IMR-90 (cell line): Measurements from ENCODE around the gene B4GALNT3. TPM values are rescaled to one million over a fixed set of nuclear protein-coding genes. Genes with fewer than 3 reads are reported as not detected.

Source experiments
- ATAC-seq: fragments of 200-7000 bp; cut with Tn5 transposase; 2 replicates; pipeline ENCODE4 v1.9.1; 2020; ENCODE audit warnings: low read depth, mild to moderate bottlenecking, moderate library complexity
- BruUV-seq: library from RNA; stranded (reverse); fragments of 400-500 nt; replicated peaks from 2 replicates; lab custom pipeline; 2021; lab: Mats Ljungman, UMichigan
- CTCF ChIA-PET: fragments of 300-600 bp; formaldehyde crosslinking; extraction: SDS; loops from one replicate; lab custom pipeline; 2021; ENCODE audit warnings: antibody characterized with exemption; lab: Yijun Ruan, JAX
- POLR2A ChIA-PET: fragments of 300-600 bp; sonication (Branson Sonifier 250); formaldehyde crosslinking; loops from one replicate; lab custom pipeline; 2022; ENCODE audit warnings: antibody characterized with exemption; ENCODE audit not compliant: unreplicated experiment; lab: Charles Lee
- DNase-seq: peaks from one replicate; pipeline ENCODE4 v3.0.0; 2013
- H2AFZ ChIP-seq: replicated peaks from 2 replicates; pipeline ENCODE3; 2013; ENCODE audit warnings: low read length, mild to moderate bottlenecking; ENCODE audit not compliant: poor library complexity
- H2AK5ac ChIP-seq: 2 replicates; pipeline ENCODE4 v1.6.1; 2013; ENCODE audit warnings: low read depth, low read length, inconsistent platforms
- H2AK9ac ChIP-seq: replicated peaks from 2 replicates; pipeline ENCODE3; 2013; ENCODE audit warnings: mild to moderate bottlenecking, low read depth, low read length, moderate library complexity; ENCODE audit not compliant: poor library complexity
- H2BK120ac ChIP-seq: 2 replicates; pipeline ENCODE4 v1.6.1; 2013; ENCODE audit warnings: low read depth, low read length, inconsistent platforms
- H2BK15ac ChIP-seq: 3 replicates; pipeline ENCODE4 v1.6.1; 2013; ENCODE audit warnings: low read depth, low read length, inconsistent platforms
- H2BK20ac ChIP-seq: 2 replicates; pipeline ENCODE4 v1.6.1; 2013; ENCODE audit warnings: low read depth, mild to moderate bottlenecking, inconsistent platforms, low read length, moderate library complexity
- H2BK5ac ChIP-seq: 2 replicates; pipeline ENCODE4 v1.6.1; 2013; ENCODE audit warnings: mild to moderate bottlenecking, low read depth, low read length, inconsistent platforms; ENCODE audit not compliant: poor library complexity, severe bottlenecking
- H3K14ac ChIP-seq: replicated peaks from 2 replicates; pipeline ENCODE4 v1.6.1; 2013; ENCODE audit warnings: low read depth, low read length, inconsistent platforms
- H3K18ac ChIP-seq: 2 replicates; pipeline ENCODE4 v1.6.1; 2013; ENCODE audit warnings: low read depth, low read length, control low read depth
- H3K23ac ChIP-seq: 2 replicates; pipeline ENCODE4 v1.6.1; 2013; ENCODE audit warnings: low read depth, low read length, inconsistent platforms
- H3K27ac ChIP-seq: 2 replicates; pipeline ENCODE4 v1.5.1; 2013; ENCODE audit warnings: mild to moderate bottlenecking, control low read depth, low read length; ENCODE audit not compliant: insufficient read depth
- H3K27me3 ChIP-seq: 2 replicates; pipeline ENCODE4 v1.6.1; 2013; ENCODE audit warnings: low read length; ENCODE audit not compliant: control insufficient read depth, insufficient read depth
- H3K36me3 ChIP-seq: 2 replicates; pipeline ENCODE4 v1.6.1; 2013; ENCODE audit warnings: low read length, mixed read lengths; ENCODE audit not compliant: control insufficient read depth, insufficient read depth
- H3K4ac ChIP-seq: 2 replicates; pipeline ENCODE4 v1.6.1; 2013; ENCODE audit warnings: low read depth, low read length, inconsistent platforms
- H3K4me1 ChIP-seq: 2 replicates; pipeline ENCODE4 v1.6.1; 2013; ENCODE audit warnings: low read length, mixed read lengths; ENCODE audit not compliant: control insufficient read depth, insufficient read depth
- H3K4me2 ChIP-seq: 2 replicates; pipeline ENCODE4 v1.6.1; 2013; ENCODE audit warnings: low read depth, mild to moderate bottlenecking, control low read depth, low read length, moderate library complexity
- H3K4me3 ChIP-seq: 2 replicates; pipeline ENCODE4 v1.5.1; 2013; ENCODE audit warnings: low read depth, mild to moderate bottlenecking, control low read depth, low read length, moderate library complexity; ENCODE audit not compliant: insufficient read depth
- H3K56ac ChIP-seq: 2 replicates; pipeline ENCODE4 v1.6.1; 2013; ENCODE audit warnings: low read length, inconsistent platforms; ENCODE audit not compliant: insufficient read depth; ENCODE audit errors: extremely low read depth
- H3K79me1 ChIP-seq, 2 experiments: 2 replicates each; pipeline ENCODE4 v1.6.1; 2013; ENCODE audit warnings: low read length in 2 of 2, inconsistent platforms in 1 of 2, low read depth in 1 of 2
- H3K9ac ChIP-seq: 2 replicates; pipeline ENCODE4 v1.6.1; 2013; ENCODE audit warnings: low read depth, low read length, control low read depth
- H3K9me1 ChIP-seq: 2 replicates; pipeline ENCODE4 v1.6.1; 2013; ENCODE audit warnings: low read length, inconsistent platforms; ENCODE audit not compliant: insufficient read depth
- H3K9me3 ChIP-seq: 2 replicates; pipeline ENCODE4 v1.6.1; 2013; ENCODE audit warnings: low read length; ENCODE audit not compliant: control insufficient read depth, insufficient read depth
- H4K20me1 ChIP-seq: 2 replicates; pipeline ENCODE4 v1.6.1; 2013; ENCODE audit warnings: low read length, inconsistent platforms; ENCODE audit not compliant: insufficient read depth
- H4K5ac ChIP-seq: 2 replicates; pipeline ENCODE4 v1.6.1; 2013; ENCODE audit warnings: mild to moderate bottlenecking, low read depth, low read length, control low read depth
- H4K8ac ChIP-seq, 2 experiments: 2 replicates each; pipeline ENCODE4 v1.6.1; 2013; ENCODE audit warnings: low read depth in 2 of 2, low read length in 2 of 2, control low read depth in 1 of 2, inconsistent platforms in 1 of 2
- H4K91ac ChIP-seq: 2 replicates; pipeline ENCODE4 v1.6.1; 2013; ENCODE audit warnings: low read depth, low read length, inconsistent platforms; ENCODE audit not compliant: insufficient read depth
- BHLHE40 ChIP-seq: fragments of 150-350 bp; IDR thresholded peaks from 2 replicates; pipeline ENCODE4 v1.6.1; 2016; ENCODE audit warnings: mild to moderate bottlenecking, low read depth, low read length
- CEBPB ChIP-seq: IDR thresholded peaks from 2 replicates; pipeline ENCODE4 v1.6.1; 2012; ENCODE audit warnings: low read depth, low read length, improper control_type of control experiment
- CHD1 ChIP-seq: IDR thresholded peaks from 2 replicates; pipeline ENCODE4 v1.6.1; 2012; ENCODE audit warnings: low read depth, low read length, improper control_type of control experiment
- FOS ChIP-seq: fragments of 150-350 bp; IDR thresholded peaks from 2 replicates; pipeline ENCODE4 v1.6.1; 2016; ENCODE audit warnings: low read depth, low read length
- MAFK ChIP-seq: IDR thresholded peaks from 2 replicates; pipeline ENCODE4 v1.6.1; 2012; ENCODE audit warnings: low read depth, low read length, improper control_type of control experiment
- MAZ ChIP-seq: IDR thresholded peaks from 2 replicates; pipeline ENCODE4 v1.6.1; 2012; ENCODE audit warnings: low read depth, mild to moderate bottlenecking, low read length, improper control_type of control experiment, moderate library complexity, borderline replicate concordance
- MXI1 ChIP-seq: IDR thresholded peaks from 2 replicates; pipeline ENCODE4 v1.6.1; 2012; ENCODE audit warnings: low read depth, mild to moderate bottlenecking, low read length, moderate library complexity, borderline replicate concordance
- NFE2L2 ChIP-seq: fragments of 150-350 bp; IDR thresholded peaks from 2 replicates; pipeline ENCODE4 v1.6.1; 2016; ENCODE audit warnings: low read depth, mild to moderate bottlenecking, low read length
- POLR2A ChIP-seq: IDR thresholded peaks from 2 replicates; pipeline ENCODE4 v1.6.1; 2012; ENCODE audit warnings: mild to moderate bottlenecking, low read depth, low read length
- RAD21 ChIP-seq: IDR thresholded peaks from 2 replicates; pipeline ENCODE4 v1.6.1; 2012; ENCODE audit warnings: low read length, improper control_type of control experiment
- RCOR1 ChIP-seq: IDR thresholded peaks from 2 replicates; pipeline ENCODE4 v1.6.1; 2012; ENCODE audit warnings: mild to moderate bottlenecking, low read length, improper control_type of control experiment; ENCODE audit not compliant: insufficient replicate concordance
- RFX5 ChIP-seq: IDR thresholded peaks from 2 replicates; pipeline ENCODE4 v1.8.0; 2012; ENCODE audit warnings: low read depth, mild to moderate bottlenecking, low read length, moderate library complexity
- SMC3 ChIP-seq: fragments of 150-350 bp; IDR thresholded peaks from 2 replicates; pipeline ENCODE4 v1.6.1; 2016; ENCODE audit warnings: low read depth, mild to moderate bottlenecking, antibody characterized with exemption, low read length, moderate library complexity
- WGBS, 2 experiments: methylation state at CpG; one replicate each; pipeline versions ENCODE4 v1.1.5 to v1.1.7; 2013; ENCODE audit warnings: missing lambda C conversion rate in 2 of 2; ENCODE audit not compliant: insufficient read length in 1 of 2; ENCODE audit errors: extremely low coverage in 2 of 2; 5-methylcytosine and 5-hydroxymethylcytosine counted together
- dilution Hi-C: fragments of 300-500 bp; cut with HindIII; formaldehyde crosslinking; loops from one replicate; pipeline ENCODE4 v1.14.3; 2018; ENCODE audit warnings: low sequenced_read_pairs; ENCODE audit not compliant: unreplicated experiment
- in situ Hi-C: fragments of 300-500 bp; cut with MboI; formaldehyde crosslinking; loops from 3 replicates; pipeline ENCODE4 v1.14.3; 2019; ENCODE audit warnings: low sequenced_read_pairs, inconsistent platforms, mixed read lengths
- intact Hi-C: fragments of 100-400 bp; cut with micrococcal nuclease; formaldehyde crosslinking; loops from 2 replicates; pipeline ENCODE4 v1.10.0; 2022
- polyA plus RNA-seq, 3 experiments: library from polyadenylated mRNA; depleted of rRNA; stranded (reverse); fragments of >200 nt; gene quantifications; 2 replicates each; pipeline ENCODE4 v1.2.3, GENCODE V29; 2012; ENCODE audit warnings: low replicate concordance in 1 of 3
- total RNA-seq: library from RNA; depleted of rRNA; stranded (reverse); fragments of >200 nt; gene quantifications from 2 replicates; pipeline ENCODE4 v1.2.3, GENCODE V29; 2012
- TF ChIP-seq, protein P1 (sequence below): fragments of 150-350 bp; IDR thresholded peaks from 2 replicates; pipeline ENCODE4 v1.6.1; 2016; ENCODE audit warnings: low read depth, mild to moderate bottlenecking, low read length, moderate library complexity, borderline replicate concordance
- TF ChIP-seq, protein P2 (sequence below): fragments of 150-350 bp; IDR thresholded peaks from 2 replicates; pipeline ENCODE4 v1.6.1; 2017; ENCODE audit warnings: mild to moderate bottlenecking, antibody characterized with exemption, low read length, low read depth
- TF ChIP-seq, protein P3 (sequence below): conservative IDR thresholded peaks from 2 replicates; pipeline ENCODE4 v1.5.1; 2012; ENCODE audit warnings: mild to moderate bottlenecking, low read depth, low read length, improper control_type of control experiment

The B4GALNT3 gene
- total and polyA plus RNA-seq, 2 of the 4 experiments (the other 2 are of a cell fraction) = not detected

DNA sequence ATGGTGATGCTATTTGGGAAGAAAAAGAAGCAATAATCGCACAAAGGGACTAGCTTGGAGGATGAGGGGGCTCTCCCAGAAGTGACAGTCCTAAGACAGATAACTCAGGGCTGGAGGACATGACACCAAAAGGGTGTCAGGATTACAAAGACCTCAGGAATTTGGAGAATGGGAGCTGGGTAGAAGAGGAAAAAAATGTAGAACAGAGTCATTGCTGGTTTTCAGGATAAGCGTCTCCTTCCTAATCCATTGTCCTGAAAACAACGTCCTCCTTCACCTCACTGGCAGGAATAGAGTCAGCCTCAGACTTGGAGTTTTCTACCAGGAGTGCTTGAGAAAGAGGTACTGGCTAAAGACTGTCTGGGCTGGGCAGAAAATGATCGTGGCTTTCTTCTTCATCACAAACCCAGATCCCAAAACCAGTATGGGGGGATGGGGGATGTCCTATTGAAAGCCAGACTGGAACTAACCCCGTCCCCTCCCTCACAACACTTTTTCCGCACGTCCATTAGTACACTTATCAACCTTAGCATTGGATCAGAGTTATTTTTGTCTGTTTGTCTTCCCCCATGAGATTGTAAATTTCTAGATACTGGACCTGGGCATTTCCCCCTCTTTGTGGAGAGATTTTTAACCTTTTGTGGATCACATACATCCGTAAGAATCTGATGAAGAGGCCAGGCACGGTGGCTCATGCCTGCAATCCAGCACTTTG is 14.3 kb downstream of the B4GALNT3 start:
- no peak for ATAC-seq
- Histone ChIP-seq H2AK5ac (no peak overlapping the region), H3K18ac (no peak overlapping the region), H4K20me1 (no peaks in the 10 kb centered on the region), H4K5ac (no peak overlapping the region), H4K91ac (no peak overlapping the region), H3K9me3 (no peaks in the 10 kb centered on the region), H2BK120ac (no peak overlapping the region), H3K4me1 (no peaks in the 10 kb centered on the region), H3K27me3 (peaks cover 62% of the 10 kb centered on the region), H3K4me2 (no peak overlapping the region), H2BK15ac (no peak overlapping the region), H3K4ac (no peak overlapping the region), H4K8ac (no peak overlapping the region), H3K4me3 (no peak overlapping the region), H3K79me1 (no peaks in the 10 kb centered on the region), H3K14ac (no peak overlapping the region), H3K36me3 (no peaks in the 10 kb centered on the region), H2BK5ac (no peak overlapping the region), H2AFZ (no peak overlapping the region), H3K56ac (no peak overlapping the region), H3K23ac (no peak overlapping the region), H3K27ac (no peak overlapping the region), H2AK9ac (no peak overlapping the region), H3K9ac (no peak overlapping the region), H3K9me1 (no peaks in the 10 kb centered on the region), H2BK20ac (no peak overlapping the region)
- CTCF ChIA-PET = no interaction called here
- TF ChIP-seq MXI1 (no peak), POLR2A (no peak), NFE2L2 (no peak), CHD1 (no peak), MAZ (no peak), RCOR1 (no peak), RAD21 (no peak), FOS (no peak), BHLHE40 (no peak), CEBPB (no peak), RFX5 (no peak), MAFK (no peak), SMC3 (no peak)
- TF ChIP-seq, protein P1, sequence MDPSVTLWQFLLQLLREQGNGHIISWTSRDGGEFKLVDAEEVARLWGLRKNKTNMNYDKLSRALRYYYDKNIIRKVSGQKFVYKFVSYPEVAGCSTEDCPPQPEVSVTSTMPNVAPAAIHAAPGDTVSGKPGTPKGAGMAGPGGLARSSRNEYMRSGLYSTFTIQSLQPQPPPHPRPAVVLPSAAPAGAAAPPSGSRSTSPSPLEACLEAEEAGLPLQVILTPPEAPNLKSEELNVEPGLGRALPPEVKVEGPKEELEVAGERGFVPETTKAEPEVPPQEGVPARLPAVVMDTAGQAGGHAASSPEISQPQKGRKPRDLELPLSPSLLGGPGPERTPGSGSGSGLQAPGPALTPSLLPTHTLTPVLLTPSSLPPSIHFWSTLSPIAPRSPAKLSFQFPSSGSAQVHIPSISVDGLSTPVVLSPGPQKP = no peak
- TF ChIP-seq, protein P2, sequence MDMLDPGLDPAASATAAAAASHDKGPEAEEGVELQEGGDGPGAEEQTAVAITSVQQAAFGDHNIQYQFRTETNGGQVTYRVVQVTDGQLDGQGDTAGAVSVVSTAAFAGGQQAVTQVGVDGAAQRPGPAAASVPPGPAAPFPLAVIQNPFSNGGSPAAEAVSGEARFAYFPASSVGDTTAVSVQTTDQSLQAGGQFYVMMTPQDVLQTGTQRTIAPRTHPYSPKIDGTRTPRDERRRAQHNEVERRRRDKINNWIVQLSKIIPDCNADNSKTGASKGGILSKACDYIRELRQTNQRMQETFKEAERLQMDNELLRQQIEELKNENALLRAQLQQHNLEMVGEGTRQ = no peak
- TF ChIP-seq, protein P3, sequence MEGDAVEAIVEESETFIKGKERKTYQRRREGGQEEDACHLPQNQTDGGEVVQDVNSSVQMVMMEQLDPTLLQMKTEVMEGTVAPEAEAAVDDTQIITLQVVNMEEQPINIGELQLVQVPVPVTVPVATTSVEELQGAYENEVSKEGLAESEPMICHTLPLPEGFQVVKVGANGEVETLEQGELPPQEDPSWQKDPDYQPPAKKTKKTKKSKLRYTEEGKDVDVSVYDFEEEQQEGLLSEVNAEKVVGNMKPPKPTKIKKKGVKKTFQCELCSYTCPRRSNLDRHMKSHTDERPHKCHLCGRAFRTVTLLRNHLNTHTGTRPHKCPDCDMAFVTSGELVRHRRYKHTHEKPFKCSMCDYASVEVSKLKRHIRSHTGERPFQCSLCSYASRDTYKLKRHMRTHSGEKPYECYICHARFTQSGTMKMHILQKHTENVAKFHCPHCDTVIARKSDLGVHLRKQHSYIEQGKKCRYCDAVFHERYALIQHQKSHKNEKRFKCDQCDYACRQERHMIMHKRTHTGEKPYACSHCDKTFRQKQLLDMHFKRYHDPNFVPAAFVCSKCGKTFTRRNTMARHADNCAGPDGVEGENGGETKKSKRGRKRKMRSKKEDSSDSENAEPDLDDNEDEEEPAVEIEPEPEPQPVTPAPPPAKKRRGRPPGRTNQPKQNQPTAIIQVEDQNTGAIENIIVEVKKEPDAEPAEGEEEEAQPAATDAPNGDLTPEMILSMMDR = no peak
- intact Hi-C loops (no loop called here), dilution Hi-C loops (no loop called here), in situ Hi-C loops (no loop called here)
- BruUV-seq = no TSS peak
- DNase-seq = no peak
- WGBS, 2 experiments = 50% methylated on average over 1 of the region's 9 CpGs; no CpG with 5 or more reads in 1 of the 2 experiments
- POLR2A ChIA-PET = no interaction called here
